GM19467 (cell line): ENCODE results near the gene FNDC3B.

Experiments
- ATAC-seq: cut with Tn5 transposase; IDR thresholded peaks from one replicate; pipeline ENCODE4 v1.9.1; 2021; ENCODE audit warnings: mild to moderate bottlenecking, moderate library complexity; ENCODE audit not compliant: unreplicated experiment

Gene FNDC3B

GRCh38 chr3:172163320-172163719 is 123.9 kb downstream of the FNDC3B start:
- no peak for ATAC-seq

DNA sequence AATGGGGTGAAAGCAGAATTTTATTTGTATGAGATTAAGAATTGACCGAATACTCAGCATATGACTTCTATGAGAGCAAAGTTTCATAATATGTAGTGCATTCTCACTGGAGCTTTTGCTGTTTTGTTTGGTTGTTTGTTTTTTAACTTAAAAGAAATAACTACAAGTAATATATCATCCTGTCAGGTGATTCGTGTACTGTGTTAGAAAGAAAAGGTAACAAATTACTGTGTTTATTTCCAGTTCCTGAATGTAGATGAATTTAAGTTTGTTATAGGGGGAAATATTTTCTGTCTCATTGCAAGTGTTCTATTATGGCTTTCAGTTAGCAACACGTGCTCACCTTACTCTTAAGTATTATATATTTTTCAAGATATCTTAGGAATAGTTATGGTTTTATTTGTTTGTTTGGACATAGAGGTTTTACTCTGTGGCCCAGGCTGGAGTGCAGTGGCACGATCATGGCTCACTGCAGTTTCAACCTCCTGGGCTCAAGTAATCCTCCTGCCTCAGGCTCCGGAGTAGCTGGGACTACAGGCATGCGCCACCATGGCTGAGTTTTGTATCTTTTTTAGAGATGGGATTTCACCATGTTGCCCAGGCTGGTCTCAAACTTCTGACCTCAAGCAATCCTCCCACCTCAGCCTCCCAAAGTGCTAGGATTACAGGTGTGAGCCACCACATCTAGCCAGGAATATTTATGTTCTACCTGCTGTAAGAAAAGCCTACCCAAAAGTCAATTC is 125.4 kb downstream of the FNDC3B start:
- no peak for ATAC-seq

- no peak for ATAC-seq
Observed at GRCh38 chr3:172166261-172166660, 126.9 kb downstream of the FNDC3B start.

- no peak for ATAC-seq
Observed at GRCh38 chr3:172166890-172167289, 127.5 kb downstream of the FNDC3B start.

DNA sequence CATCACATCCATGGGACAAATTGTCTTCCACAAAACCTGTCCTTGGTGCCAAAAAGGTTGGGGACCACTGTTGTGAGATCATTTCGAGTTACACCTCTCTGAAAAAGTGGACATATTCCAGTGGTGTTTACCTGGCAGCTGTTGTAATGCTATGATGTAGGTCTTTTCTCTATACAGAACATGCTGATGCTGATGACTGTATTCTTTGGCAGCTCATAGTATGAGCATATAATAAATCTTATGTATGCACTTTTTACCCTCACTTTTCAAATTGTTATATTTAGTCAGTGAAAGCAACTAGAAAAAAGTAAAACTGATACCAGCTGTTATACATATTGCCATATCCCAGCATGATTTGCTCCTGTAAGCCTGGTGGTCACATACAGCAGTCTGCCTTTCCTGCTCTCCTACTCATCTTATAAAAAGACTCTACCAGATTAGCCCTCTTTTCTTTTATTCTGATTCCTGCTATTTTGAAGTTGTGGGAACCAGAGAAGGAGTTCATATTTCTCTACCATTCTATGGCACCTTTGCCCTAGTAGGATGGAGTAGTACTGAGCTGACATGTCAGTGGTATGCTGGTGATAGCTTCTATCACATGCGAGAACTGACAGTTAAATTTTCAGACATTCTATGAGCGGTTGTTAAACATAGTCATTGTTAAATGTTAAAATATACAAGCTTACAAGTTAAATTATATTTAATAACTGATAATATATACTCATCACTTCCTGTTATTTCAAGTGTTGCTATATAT is 128.7 kb downstream of the FNDC3B start:
- no peak for ATAC-seq

GRCh38 chr3:172170073-172170709 is 130.8 kb downstream of the FNDC3B start:
- no peak for ATAC-seq

DNA sequence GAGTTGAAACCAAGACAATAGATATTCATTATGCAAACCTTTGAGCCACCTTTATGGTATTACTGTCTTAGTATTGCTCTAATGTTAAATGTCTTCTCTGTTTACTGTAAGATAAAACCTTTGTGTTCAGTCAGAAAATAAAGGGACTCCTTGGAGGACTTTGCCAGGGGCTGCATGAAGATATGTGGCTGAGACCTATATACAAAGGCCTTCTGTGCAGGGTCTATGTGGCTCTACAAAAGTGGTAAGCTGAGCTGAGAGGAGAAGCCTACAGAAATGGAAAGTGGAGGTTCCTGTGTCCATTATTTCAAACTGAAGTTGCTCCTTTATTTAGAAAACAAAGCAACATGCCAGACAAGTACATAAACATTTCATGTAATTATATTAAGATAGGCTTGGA is 131.5 kb downstream of the FNDC3B start:
- no peak for ATAC-seq

- ATAC-seq, result no peak
Observed at GRCh38 chr3:172171396-172172075, 132.2 kb downstream of the FNDC3B start.

- ATAC-seq, result no peak
Observed at GRCh38 chr3:172173316-172174254, 134.2 kb downstream of the FNDC3B start.

GRCh38 chr3:172174513-172175253 is 135.3 kb downstream of the FNDC3B start:
- ATAC-seq, result no peak

DNA sequence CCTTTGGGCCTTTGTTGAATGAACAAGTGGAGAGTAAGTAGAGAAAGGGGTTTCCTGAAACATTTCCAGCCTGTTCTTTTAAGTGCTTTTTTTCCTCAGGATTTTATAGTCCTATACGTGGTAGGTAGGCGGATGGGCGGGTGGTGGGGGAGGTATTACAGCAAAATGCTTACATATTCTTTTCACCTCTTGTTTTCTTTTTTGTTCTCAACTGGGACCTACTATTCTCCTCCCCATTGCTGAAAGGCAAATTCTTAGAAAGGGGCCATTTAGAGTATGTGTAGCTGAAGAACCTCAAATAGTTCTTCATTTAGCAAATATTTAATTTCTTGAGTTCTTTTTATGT is 135.8 kb downstream of the FNDC3B start:
- ATAC-seq, result no peak

DNA sequence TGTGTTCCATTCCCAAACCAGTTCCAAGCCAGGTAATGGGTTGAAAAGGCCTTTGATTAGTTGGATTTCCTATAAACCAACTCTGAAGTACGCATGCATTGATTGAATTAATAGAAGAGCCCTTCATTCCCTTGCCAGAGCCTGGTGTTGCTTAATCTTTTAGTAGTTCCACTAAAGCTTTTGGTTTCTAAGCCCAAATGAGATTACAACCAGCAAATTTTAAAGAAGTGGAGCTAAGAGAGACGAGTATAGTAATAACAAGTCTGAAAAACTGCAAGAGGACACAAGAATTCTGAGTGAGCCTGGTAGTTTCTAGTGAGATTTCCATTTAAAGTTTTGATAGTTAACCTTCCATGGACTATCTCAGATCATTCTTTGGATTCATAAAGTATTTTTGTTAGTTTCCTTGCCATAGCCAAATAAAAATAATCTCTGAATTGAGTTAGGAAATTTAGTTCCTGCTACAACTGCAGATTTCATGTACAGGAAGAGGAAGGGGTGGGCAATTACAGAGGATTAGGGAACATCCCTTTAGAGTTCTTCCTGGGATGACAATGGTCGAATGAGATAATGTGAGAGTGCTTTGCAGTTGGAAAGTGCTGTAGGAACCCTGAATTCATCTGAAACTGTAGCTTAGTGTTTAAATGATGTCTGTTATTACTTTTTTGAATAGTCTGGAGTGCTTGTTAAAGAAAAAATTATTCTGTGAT is 136.8 kb downstream of the FNDC3B start:
- no peak for ATAC-seq

- no peak for ATAC-seq
Observed at GRCh38 chr3:172177046-172177445, 137.7 kb downstream of the FNDC3B start.

- ATAC-seq, result no peak
Observed at GRCh38 chr3:172177803-172178316, 138.5 kb downstream of the FNDC3B start.

GRCh38 chr3:172179680-172180399 is 140.5 kb downstream of the FNDC3B start:
- no peak for ATAC-seq

DNA sequence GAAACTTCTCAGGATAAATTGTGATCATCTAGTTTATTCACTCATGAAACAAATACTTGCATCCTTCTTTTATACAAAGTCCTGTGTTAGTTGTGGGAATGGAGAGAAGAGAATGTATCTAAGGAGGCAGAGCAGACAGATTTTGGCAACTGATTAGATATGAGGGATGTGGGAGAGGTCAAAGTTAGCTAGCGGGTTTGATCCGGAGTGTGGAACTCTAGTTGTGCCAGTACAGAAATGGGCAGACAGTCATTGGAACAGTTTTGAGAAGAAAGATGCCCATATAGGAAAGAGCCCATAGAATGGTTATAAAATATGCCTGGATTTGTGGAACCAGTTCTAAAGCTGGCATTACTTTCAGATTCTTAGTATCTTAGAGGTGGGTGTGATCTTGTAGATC is 141.1 kb downstream of the FNDC3B start:
- no peak for ATAC-seq

DNA sequence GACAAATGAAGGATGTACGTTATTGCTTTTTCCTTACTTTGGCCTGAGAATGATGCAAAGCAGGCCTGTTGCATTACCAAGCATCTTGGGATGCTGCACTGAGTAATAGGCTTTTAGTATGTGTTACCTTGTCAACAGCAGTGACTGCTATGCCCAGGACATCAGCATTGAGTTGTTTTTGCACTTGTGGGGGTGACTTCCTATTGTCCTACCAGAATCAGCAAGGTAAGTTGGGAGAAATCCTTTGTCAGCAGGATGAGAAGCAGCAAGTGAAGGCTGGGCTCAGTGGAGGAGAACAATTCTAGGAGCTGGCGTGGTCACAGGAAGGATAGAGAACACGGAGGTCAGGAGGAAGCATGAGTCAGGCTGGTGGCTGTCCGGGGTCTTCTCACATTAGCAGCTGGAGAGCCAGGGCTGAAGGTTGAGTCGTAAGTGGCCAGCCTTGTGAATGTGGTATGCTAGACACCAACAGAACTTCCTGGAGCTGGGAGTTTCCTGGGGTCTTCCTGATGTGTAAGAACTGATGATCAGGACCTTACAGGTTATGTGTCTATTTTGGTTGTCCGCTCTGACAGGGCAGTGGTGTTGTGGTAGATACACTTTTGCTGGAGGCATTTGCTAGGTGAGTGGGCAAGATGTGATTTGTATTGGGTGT is 142.7 kb downstream of the FNDC3B start:
- no peak for ATAC-seq

DNA sequence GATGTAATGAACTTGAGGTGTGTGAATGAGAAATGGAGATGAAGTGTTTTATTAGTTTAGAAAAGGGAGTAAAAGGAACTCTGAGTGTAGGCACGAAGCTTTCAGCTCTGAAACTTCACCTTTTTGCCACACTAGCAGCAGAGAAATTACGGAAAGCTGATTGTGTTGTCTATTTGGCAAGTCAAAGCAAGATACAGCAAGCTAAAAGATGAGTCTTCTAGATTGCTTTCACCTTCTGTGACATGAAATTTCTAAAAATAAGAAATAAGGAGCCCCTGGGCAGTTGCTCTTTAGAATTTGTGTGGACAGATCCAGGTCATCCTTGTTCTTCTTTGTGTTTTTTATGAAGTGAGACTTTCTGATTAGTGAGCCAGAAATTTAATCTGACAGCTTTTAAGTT is 143.4 kb downstream of the FNDC3B start:
- no peak for ATAC-seq
